Sigmoid colon (tissue), 7 donors: ENCODE data around the gene VAT1L. TPM values are rescaled to one million over a fixed set of nuclear protein-coding genes. Genes with fewer than 3 reads are reported as not detected.

ENCODE experiments used
- DNase-seq: peaks from one replicate; pipeline ENCODE4 v3.0.0-alpha.2; 2019
- H3K27ac ChIP-seq, 4 donors: fragments of 200-600 bp; sonication (generic); one replicate each; pipeline ENCODE4 v1.5.1; 2016 to 2019; ENCODE audit warnings: mild to moderate bottlenecking in 1 of 4
- H3K27me3 ChIP-seq, 3 donors: fragments of 200-600 bp; sonication (generic); one replicate each; pipeline ENCODE4 v1.5.1; 2019; ENCODE audit warnings: mild to moderate bottlenecking in 1 of 3
- H3K36me3 ChIP-seq, 4 donors: fragments of 200-600 bp; sonication (generic); one replicate each; pipeline ENCODE4 v1.5.1; 2016 to 2019
- H3K4me1 ChIP-seq, 4 donors: fragments of 200-600 bp; sonication (generic); one replicate each; pipeline ENCODE4 v1.5.1; 2017 to 2019
- H3K4me3 ChIP-seq, 4 donors: fragments of 200-600 bp; sonication (generic); one replicate each; pipeline ENCODE4 v1.5.1; 2017 to 2019; ENCODE audit warnings: mild to moderate bottlenecking in 2 of 4, moderate library complexity in 1 of 4
- H3K9me3 ChIP-seq, 4 donors: fragments of 200-600 bp in 3 of 4; sonication (generic) in 3 of 4; one replicate each; pipeline versions ENCODE4 v1.5.1 to v1.6.1; 2013 to 2019
- EP300 ChIP-seq, 4 donors: sonication (generic); formaldehyde crosslinking; IDR thresholded peaks; one replicate each; pipeline ENCODE4 v1.6.1; 2017; ENCODE audit warnings: antibody characterized with exemption in 4 of 4
- POLR2A ChIP-seq, 2 donors: fragments of 450-650 bp; IDR thresholded peaks; one replicate each; pipeline ENCODE4 v1.6.1; 2016; ENCODE audit warnings: antibody characterized with exemption in 2 of 2, mild to moderate bottlenecking in 2 of 2, moderate library complexity in 2 of 2
- POLR2AphosphoS5 ChIP-seq, 4 donors: sonication (generic); formaldehyde crosslinking; IDR thresholded peaks; one replicate each; pipeline ENCODE4 v1.6.1; 2017; ENCODE audit warnings: antibody characterized with exemption in 4 of 4
- WGBS, 2 donors: extraction: QIAGEN DNeasy Blood & Tissue Kit; methylation state at CpG; one replicate each; pipeline ENCODE4 v1.1.7; 2013; 5-methylcytosine and 5-hydroxymethylcytosine counted together
- intact Hi-C: fragments of 100-400 bp; cut with DNase I; formaldehyde crosslinking; loops from one replicate; pipeline ENCODE4 v1.15.1; 2023
- polyA plus RNA-seq, 3 donors: library from polyadenylated mRNA; stranded (reverse); fragments of 200-250 nt; gene quantifications; one replicate each; pipeline ENCODE4 v1.2.3, GENCODE V29; 2013
- total RNA-seq, 4 donors: library from RNA; depleted of rRNA; stranded (reverse); fragments of >200 nt; gene quantifications; one replicate each; pipeline ENCODE4 v1.1.0, GENCODE V29; 2016
- TF ChIP-seq, protein P1 (sequence below), 4 experiments: fragments of 450-650 bp in 3 of 4; fragments of 200-600 bp in 1 of 4; IDR thresholded peaks; one replicate each; pipeline ENCODE4 v1.5.1; 2016 to 2019; ENCODE audit warnings: antibody characterized with exemption in 4 of 4, mild to moderate bottlenecking in 3 of 4, moderate library complexity in 2 of 4
- donor health status: healthy with polysubstance abuse.
- donor health status: Bipolar disorder and iron deficiency.
- donor health status: healthy.

The VAT1L gene
- total and polyA plus RNA-seq, 7 donors = 0.60 to 6.4 (median 4.5) TPM

DNA sequence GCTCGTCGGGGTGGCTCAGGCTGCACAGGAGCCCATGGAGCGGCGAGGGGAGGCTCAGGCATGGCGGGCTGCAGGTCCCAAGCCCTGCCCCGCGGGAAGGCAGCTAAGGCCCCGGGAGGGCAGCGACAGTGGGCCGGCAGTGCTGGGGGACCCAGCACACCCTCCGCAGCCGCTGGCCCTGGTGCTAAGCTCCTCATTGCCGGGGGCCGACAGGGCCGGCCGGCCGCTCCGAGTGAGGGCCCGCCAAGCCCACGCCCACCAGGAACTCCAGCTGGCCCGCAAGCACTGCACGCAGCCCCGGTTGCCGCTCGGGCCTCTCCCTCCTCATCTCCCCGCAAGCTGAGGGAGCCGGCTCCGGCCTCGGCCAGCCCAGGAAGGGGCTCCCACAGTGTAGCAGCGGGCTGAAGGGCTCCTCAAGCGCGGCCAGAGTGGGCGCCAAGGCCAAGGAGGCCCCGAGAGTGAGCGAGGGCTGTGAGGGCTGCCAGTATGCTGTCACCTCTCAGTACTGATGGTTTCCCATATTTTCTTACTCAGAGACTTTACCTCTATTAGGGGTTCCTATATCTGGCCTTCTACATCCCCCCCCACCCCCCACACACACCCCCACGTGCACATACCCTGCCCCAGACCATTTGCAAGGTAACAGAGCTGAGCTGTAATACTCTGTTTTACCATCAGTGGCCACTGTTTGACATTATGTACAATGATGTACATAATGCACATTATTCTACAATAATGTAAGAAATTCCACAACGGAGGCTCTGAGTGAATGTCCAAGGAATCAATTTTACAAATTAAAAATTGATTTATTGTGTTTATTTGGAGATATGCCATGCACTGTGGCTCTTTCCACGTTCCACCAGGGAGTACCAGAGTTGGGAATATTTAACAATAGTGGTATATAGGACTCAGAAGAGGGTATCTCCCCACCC, 3.7 kb upstream of the VAT1L start:
- Histone ChIP-seq H3K4me3 (no peak overlapping the region), H3K9me3 (no peaks in the 10 kb centered on the region), H3K36me3 (no peaks in the 10 kb centered on the region), H3K27ac (no peak overlapping the region), H3K27me3 (peaks cover 10 to 37% (median 22%) of the 10 kb centered on the region in 3 donors), H3K4me1 (peaks cover 0 to 22% (median 16%) of the 10 kb centered on the region in 4 donors)
- intact Hi-C loops = no loop called here
- TF ChIP-seq POLR2A (IDR thresholded peaks at IDR 0.05) = no peak
- TF ChIP-seq, protein P1, sequence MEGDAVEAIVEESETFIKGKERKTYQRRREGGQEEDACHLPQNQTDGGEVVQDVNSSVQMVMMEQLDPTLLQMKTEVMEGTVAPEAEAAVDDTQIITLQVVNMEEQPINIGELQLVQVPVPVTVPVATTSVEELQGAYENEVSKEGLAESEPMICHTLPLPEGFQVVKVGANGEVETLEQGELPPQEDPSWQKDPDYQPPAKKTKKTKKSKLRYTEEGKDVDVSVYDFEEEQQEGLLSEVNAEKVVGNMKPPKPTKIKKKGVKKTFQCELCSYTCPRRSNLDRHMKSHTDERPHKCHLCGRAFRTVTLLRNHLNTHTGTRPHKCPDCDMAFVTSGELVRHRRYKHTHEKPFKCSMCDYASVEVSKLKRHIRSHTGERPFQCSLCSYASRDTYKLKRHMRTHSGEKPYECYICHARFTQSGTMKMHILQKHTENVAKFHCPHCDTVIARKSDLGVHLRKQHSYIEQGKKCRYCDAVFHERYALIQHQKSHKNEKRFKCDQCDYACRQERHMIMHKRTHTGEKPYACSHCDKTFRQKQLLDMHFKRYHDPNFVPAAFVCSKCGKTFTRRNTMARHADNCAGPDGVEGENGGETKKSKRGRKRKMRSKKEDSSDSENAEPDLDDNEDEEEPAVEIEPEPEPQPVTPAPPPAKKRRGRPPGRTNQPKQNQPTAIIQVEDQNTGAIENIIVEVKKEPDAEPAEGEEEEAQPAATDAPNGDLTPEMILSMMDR (IDR thresholded peaks at IDR 0.05) = no peak
- DNase-seq = no peak
- 87 to 90% methylated on average over 38 of the region's 38 CpGs for WGBS, 2 donors

DNA sequence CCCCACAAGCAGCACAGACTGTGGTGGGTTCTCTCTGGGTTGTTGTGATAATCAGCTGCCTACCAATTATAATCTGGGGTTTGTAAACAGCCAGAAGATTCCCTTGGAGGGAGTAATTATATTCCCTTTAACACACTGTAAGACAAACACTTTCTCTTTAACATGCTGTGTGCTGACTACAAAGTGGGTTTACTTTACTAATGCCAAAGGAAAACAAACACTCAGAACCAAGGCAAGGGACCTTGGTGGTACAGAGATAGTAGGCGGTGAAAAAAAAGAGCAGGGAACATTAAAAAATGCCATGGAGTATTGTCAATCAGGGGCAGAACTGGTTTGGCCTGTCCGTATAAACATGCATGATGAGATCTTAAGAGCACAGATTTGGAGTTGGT, 3.0 kb upstream of the VAT1L start:
- H3K4me3 ChIP-seq = no peak overlapping the region
- H3K27me3 ChIP-seq = peaks cover 13 to 44% (median 28%) of the 10 kb centered on the region in 3 donors
- no peak for DNase-seq
- H3K36me3 ChIP-seq = no peaks in the 10 kb centered on the region
- TF ChIP-seq EP300 (IDR thresholded peaks at IDR 0.05) (no peak), POLR2AphosphoS5 (IDR thresholded peaks at IDR 0.05) (no peak), POLR2A (IDR thresholded peaks at IDR 0.05) (no peak)
- TF ChIP-seq, protein P1 (IDR thresholded peaks at IDR 0.05) = no peak
- H3K4me1 ChIP-seq = peaks cover 0 to 19% (median 16%) of the 10 kb centered on the region in 4 donors
- H3K27ac ChIP-seq = no peak overlapping the region
- 48 to 52% methylated on average over 2 of the region's 2 CpGs for WGBS, 2 donors
- intact Hi-C loops = no loop called here
- H3K9me3 ChIP-seq = no peaks in the 10 kb centered on the region

GRCh38 chr16:77786186-77786847, 2.0 kb upstream of the VAT1L start:
- intact Hi-C loops = no loop called here
- peaks cover 13 to 53% (median 34%) of the 10 kb centered on the region in 3 donors for H3K27me3 ChIP-seq
- WGBS, 2 donors = 34 to 59% methylated on average over 5 of the region's 5 CpGs

DNA sequence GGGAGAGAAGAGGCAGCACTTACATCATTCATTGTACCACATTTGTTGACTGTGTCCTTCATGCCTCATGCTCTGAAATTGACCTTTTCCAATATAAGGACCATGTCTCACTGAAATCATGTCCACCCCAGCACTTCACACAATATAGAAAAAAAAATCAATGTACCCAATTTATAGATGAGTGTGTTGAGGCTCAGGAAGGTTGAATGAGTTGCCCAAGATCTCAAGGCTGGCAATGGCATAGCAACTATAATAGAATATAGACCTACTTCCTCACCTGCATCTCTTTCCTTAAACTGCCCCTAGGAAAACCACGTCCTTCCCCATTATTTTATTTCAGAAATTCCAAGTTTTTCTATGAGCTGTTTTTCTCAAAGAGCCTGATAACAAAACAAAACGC, 912 bp upstream of the VAT1L start:
- no peaks in the 10 kb centered on the region for H3K36me3 ChIP-seq
- H3K4me1 ChIP-seq = peaks cover 0 to 17% (median 15%) of the 10 kb centered on the region in 4 donors
- H3K27ac ChIP-seq = no peak overlapping the region
- TF ChIP-seq POLR2A (IDR thresholded peaks at IDR 0.05) (no peak), POLR2AphosphoS5 (IDR thresholded peaks at IDR 0.05) (no peak), EP300 (IDR thresholded peaks at IDR 0.05) (no peak)
- TF ChIP-seq, protein P1 (IDR thresholded peaks at IDR 0.05) = no peak
- no peak overlapping the region for H3K4me3 ChIP-seq
- WGBS, 2 donors = 39 to 46% methylated on average over 2 of the region's 2 CpGs
- intact Hi-C loops = no loop called here
- no peak for DNase-seq
- no peaks in the 10 kb centered on the region for H3K9me3 ChIP-seq
- H3K27me3 ChIP-seq = peaks cover 13 to 64% (median 34%) of the 10 kb centered on the region in 3 donors

More at GRCh38 chr16:77786186-77786847, 2.0 kb upstream of the VAT1L start:
- Histone ChIP-seq H3K36me3 (no peaks in the 10 kb centered on the region), H3K4me1 (peaks cover 0 to 17% (median 15%) of the 10 kb centered on the region in 4 donors), H3K27ac (no peak overlapping the region), H3K9me3 (no peaks in the 10 kb centered on the region), H3K4me3 (no peak overlapping the region)
- TF ChIP-seq POLR2A (IDR thresholded peaks at IDR 0.05) (no peak), POLR2AphosphoS5 (IDR thresholded peaks at IDR 0.05) (no peak), EP300 (IDR thresholded peaks at IDR 0.05) (no peak)
- TF ChIP-seq, protein P1 (IDR thresholded peaks at IDR 0.05) = no peak
- no peak for DNase-seq
